ENCODE data around the gene FSIP1. TPM values are rescaled to one million over a fixed set of nuclear protein-coding genes. Genes with fewer than 3 reads are reported as not detected.

Gene FSIP1
- total RNA-seq, 4 donors from 2014 or later = 0.83 to 4.6 (median 1.4) TPM

GRCh38 chr15:39552556-39552955 is 230.1 kb downstream of the FSIP1 start:
- TF ChIP-seq EP300 (IDR thresholded peaks at IDR 0.05) (no peak), POLR2A (IDR thresholded peaks at IDR 0.05; ENCODE audit: low read depth) (no peak), CTCF (IDR thresholded peaks at IDR 0.05) (no peak), POLR2AphosphoS5 (IDR thresholded peaks at IDR 0.05) (no peak)
- intact Hi-C loops (cut with DNase I) = no loop called here
- 66% methylated on average over 2 of the region's 2 CpGs for WGBS
- Histone ChIP-seq H3K9me3 (no peaks in the 10 kb centered on the region), H3K27me3 (no peaks in the 10 kb centered on the region), H3K4me3 (no peak overlapping the region), H3K27ac (replicated peaks in 1 of 4) (no peak overlapping the region), H3K4me1 (peaks cover 6 to 52% (median 51%) of the 10 kb centered on the region in 4 donors), H3K36me3 (no peaks in the 10 kb centered on the region)
- peak; percentile 21 for DNase-seq (ENCODE audit: extremely low spot score)

- WGBS = 97% methylated on average over 2 of the region's 2 CpGs
- intact Hi-C loops (cut with DNase I) = no loop called here
- Histone ChIP-seq H3K36me3 (no peaks in the 10 kb centered on the region), H3K27ac (replicated peaks in 1 of 4) (no peak overlapping the region), H3K4me1 (peaks cover 6 to 43% (median 41%) of the 10 kb centered on the region in 4 donors), H3K9me3 (no peaks in the 10 kb centered on the region), H3K4me3 (no peak overlapping the region), H3K27me3 (no peaks in the 10 kb centered on the region)
- no peak for TF ChIP-seq EP300 (IDR thresholded peaks at IDR 0.05)
- no peak for TF ChIP-seq POLR2AphosphoS5 (IDR thresholded peaks at IDR 0.05)
- no peak for TF ChIP-seq CTCF (IDR thresholded peaks at IDR 0.05)
- DNase-seq (ENCODE audit: extremely low spot score) = peak; percentile 53
These were observed 231.2 kb downstream of the FSIP1 start for GRCh38 chr15:39551476-39551875.

Other genes with a start within 250 kb of the FSIP1 start
- gene THBS1, start 201.8 kb downstream of the FSIP1 start, total RNA-seq = 1,000 to 10,000 TPM in 1 of 4 donors, 100 to 1,000 TPM in 3; 188 to 4,072 (median 270) TPM
- gene GPR176, start 137.4 kb upstream of the FSIP1 start, total RNA-seq = 1 to 10 TPM; 1.7 to 8.4 (median 5.4) TPM
- gene EIF2AK4, start 151.3 kb upstream of the FSIP1 start, total RNA-seq = 10 to 100 TPM; 25.2 to 49.2 (median 32.8) TPM